ENCODE results near the gene CD248.
"Not testable (repeated sequence)": the region's sequence is repeated elsewhere in the genome, so short reads cannot be mapped to it uniquely, and the experiment has no call there.

CD248 gene

DNA sequence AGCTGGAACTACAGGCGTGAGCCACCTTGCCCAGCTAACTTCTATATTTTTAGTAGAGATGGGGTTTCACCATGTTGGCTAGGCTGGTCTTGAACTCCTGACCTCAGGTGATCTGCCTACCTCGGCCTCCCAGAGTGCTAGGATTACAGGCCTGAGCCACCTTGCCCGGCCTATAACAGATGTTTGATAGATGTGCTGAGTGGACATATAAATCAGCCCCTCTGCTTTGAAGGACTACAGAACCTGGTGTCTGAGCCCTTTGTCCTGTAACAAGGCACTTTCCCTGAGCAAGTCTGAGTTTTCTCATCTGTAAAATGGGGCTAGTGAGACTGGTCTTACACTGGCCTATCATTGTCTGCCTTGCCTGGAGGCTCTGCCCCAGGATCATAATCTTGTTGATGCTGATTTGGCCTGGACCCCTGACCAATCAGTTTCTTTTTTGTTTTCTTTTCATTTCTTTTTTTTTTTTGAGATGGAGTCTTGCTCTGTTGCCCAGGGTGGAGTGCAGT lies 12.4 kb upstream of the CD248 start:
- DNase-seq (ENCODE audit: low read depth) = no peak

DNA sequence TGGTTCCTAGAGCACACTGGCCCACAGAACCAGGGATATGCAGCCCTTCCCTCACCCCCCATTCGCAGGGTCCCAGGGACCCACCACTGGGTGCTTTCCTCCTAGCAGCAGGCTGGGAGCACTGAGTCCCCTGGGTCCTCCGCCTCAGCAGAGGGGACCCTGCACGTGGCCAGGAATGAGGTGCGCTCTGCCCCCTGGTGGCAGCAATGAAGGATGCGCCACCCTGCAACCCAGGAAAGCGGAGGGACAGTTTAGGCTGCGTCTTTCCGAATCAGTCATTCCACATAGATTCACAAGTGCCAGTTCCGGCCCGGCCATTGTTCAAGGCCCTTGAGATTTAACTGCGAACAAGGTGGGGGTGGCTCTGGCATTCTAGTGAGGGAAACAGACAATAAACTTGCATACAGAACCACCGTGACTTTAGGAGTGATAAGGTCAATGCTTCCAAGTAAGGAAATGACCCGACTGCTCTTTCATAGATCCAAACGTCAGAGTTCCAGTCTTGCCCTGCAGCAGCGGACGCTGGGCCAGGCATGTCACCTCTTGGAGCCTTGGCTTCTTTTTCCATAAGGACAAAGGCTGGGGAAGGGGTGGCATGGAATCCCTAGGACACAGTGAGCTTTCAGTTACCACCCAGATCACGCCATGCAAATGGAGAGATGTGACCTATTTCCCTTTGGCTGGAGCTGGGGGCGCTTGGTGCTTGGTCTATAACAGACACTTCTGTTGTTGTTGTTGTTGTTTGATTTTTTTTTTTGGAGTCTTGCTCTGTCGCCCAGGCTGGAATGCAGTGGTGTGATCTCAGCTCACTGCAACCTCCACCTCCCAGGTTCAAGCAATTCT lies 11.7 kb upstream of the CD248 start:
- peak; percentile 73 for DNase-seq (ENCODE audit: low read depth)

DNA sequence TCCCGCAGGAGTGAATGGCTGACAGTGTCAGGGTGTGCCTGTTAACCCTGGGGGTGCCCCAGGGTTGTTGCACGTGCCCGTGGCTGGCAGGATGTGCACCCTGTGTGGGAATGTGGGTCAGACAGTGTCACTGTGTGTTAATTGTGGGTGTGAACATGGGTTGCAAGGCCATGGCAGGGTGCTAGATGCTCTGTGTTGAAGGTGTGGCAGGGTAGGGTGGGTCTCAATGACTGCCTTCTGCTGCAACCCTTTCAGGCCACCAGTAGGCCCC lies 11.1 kb upstream of the CD248 start:
- DNase-seq (ENCODE audit: low read depth) = no peak

DNA sequence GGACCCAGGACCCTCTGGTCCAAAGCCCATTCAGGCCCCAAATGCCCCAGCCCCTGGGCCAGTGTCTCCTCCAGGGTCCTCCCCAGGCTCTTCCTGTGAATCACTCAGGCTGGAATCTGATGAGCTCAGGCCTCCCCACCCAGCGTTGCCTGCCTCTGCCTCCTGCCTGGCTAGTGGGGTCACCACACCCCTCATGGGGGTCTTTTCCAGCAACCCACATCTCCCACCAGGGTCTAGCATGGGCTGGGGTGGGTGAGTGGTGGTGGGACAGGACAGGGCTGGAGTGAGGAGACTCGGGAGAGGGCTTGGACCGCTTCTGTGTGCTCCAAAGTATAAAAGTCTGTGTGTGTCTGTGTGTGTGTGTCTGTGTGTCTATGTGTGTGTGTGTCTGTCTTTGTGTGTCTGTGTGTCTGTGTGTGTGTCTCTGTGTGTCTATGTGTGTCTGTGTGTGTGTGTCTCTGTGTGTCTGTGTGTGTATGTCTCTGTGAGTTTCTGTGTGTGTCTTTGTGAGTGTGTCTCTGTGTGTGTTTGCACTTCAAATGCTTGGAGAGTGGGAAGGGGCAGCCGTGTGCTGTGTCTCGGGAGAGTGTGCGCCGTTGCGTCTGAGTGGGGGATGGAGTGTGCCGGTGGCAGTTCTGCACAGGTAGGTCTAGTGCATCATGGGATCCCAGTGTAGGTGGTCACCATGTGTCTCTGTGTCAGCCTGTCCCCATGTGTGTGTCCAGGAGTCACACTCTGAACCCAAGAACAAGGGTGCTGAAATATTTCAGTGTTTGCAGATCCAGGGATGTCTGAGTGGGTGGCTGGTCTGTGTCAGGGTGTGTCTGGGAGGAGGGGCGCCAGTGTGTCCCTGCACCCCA lies 10.6 kb upstream of the CD248 start:
- peak; percentile 52 for DNase-seq (ENCODE audit: low read depth)

- peak; percentile 88 for DNase-seq (ENCODE audit: low read depth)
Measured at GRCh38 chr11:66326261-66327111, 9.6 kb upstream of the CD248 start.

GRCh38 chr11:66325263-66325671 lies 8.4 kb upstream of the CD248 start:
- DNase-seq (ENCODE audit: low read depth) = no peak

DNA sequence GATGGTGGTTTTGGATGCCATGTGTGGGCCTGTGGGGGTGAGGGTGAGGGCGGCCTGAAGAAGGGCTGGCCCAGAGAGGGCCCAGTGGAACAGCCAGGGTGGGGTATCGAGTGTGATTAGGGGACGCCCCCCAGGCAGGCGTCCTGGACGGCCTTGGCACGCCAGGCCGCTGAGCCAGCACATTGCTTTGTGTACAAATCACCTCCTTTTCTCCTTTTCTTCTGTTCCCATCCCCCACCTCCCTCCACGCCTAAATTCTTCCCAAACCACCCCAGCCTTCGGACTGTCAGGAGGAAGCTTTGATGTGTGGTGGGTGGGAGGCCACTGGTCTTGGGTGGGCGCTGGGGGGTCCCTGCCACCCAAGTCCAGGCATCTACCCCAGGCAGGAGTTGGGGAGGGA lies 7.8 kb upstream of the CD248 start:
- DNase-seq (ENCODE audit: low read depth) = peak; percentile 70

DNA sequence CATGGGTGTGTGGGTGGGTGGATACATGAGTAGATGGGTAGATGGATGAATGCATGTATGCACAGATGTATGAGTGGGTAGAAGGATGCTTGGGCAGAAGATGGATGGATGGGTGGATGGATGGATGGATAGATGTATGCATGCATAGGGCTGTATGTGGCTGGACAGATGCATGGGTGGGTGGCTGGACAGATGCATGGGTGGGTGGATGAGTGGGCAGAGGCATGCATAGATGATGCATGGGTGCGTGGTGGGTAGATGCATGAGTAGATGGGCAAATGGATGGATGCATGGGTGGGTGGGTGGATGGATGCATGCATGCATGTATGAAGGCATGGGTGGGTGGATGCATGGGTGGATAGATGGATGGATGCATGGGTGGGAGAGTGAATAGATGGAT lies 6.8 kb upstream of the CD248 start:
- no peak for DNase-seq (ENCODE audit: low read depth)

GRCh38 chr11:66322732-66323427 lies 6.0 kb upstream of the CD248 start:
- peak; percentile 81 for DNase-seq (ENCODE audit: low read depth)

DNA sequence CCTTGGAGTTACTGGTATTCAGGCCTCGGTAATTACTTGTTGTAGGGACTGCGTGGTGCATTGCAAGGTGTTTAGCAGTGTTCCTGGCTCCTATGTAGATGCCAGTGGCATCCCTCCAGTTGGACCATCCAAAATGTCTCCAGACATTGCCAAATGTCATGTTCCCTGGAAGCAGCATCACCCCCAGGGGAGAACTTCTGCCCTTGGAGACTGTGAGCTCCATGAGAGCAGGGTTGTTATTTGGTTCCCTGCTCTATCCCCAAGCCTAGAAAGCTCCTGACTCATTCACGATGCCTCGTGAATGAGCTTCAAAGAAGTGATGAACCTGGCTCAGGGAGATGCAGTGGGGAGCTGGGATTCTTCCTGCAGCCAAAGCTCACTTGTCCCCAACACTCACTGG lies 4.8 kb upstream of the CD248 start:
- peak; percentile 55 for DNase-seq (ENCODE audit: low read depth)

GRCh38 chr11:66320748-66321147 lies 3.9 kb upstream of the CD248 start:
- DNase-seq (ENCODE audit: low read depth) = not testable (repeated sequence)

DNA sequence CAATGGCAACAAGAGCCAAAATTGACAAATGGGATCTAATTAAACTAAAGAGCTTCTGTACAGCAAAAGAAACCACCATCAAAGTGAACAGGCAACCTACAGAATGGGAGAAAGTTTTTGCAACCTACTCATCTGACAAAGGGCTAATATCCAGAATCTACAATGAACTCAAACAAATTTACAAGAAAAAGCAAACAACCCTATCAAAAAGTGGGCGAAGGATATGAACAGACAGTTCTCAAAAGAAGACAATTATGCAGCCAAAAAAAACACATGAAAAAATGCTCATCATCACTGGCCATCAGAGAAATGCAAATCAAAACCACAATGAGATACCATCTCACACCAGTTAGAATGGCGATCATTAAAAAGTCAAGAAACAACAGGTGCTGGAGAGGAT lies 3.4 kb upstream of the CD248 start:
- not testable (repeated sequence) for DNase-seq (ENCODE audit: low read depth)

- DNase-seq (ENCODE audit: low read depth) = no peak
Measured at GRCh38 chr11:66318600-66318970, 1.7 kb upstream of the CD248 start.

DNA sequence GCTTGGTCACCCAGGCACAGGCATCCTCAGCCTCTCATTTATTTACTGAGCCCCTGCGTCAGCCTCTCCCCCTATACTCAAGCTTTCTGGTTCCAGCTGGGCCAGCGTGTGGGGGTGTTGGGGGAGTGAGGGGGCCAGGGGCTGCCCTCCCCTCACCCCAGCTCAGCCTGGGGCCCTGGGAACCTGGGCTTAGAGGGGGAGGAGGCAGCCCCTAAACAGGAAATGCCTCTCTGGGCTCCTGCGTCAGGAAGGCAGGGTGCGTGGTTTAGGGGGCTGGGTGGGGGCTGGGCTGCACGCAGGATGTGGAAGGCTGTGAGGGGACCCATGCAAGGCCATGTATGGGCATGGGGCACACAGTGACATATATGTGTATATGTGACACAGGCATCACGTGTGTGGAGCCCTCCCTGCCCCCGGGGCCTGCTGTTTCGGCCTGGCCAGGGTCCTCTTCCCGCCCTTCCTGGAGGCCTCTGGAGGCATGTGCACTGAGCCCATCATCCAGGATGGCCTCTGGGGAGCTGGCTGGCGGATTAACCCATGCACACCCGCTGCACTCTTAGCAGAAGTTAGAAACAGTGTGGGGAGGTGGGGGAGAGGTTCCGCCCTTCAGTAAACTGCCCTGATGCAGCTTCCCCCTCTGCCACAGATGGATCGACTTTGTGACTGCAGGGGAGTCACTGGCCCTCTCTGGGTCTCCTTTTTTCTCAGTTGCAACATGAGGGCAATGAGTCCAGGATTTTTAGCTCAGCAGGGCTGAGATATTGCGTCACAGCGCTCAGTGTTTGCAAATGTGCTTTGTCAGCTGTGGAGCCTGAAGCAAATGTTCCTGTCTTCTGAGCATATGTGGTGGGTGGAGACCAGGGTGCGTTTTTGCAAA lies 1.1 kb upstream of the CD248 start:
- peak; percentile 93 for DNase-seq (ENCODE audit: low read depth)

DNA sequence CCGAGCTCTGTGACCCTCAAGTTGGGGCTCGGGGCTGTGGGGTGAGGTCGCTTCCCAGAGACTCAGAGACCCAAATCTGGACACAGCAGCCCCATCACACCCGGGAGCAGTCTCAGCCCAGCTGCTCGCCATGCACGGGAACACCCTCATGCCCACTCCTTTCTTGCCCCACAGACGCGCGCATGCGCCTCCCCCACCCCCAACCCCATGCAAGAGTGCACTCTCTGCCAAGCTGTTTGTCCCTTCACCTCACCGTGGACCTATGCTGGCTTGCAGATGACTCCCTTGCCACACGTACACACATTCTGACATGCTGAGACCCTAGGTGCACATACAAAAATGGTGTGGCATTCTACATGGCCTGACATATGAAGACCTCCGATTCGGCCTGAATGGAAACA lies 478 bp upstream of the CD248 start:
- peak; percentile 79 for DNase-seq (ENCODE audit: low read depth)

GRCh38 chr11:66315921-66316811 lies 678 bp downstream of the CD248 start:
- DNase-seq (ENCODE audit: low read depth) = peak; percentile 15

GRCh38 chr11:66315498-66315885 lies 1.4 kb downstream of the CD248 start:
- no peak for DNase-seq (ENCODE audit: low read depth)

- no peak for DNase-seq (ENCODE audit: low read depth)
Measured at GRCh38 chr11:66314561-66315497, 2.0 kb downstream of the CD248 start.

- DNase-seq (ENCODE audit: low read depth) = no peak
Measured at GRCh38 chr11:66314186-66314501, 2.7 kb downstream of the CD248 start.
